Testis (tissue), 3 donors: ENCODE results near the gene PSTK. TPM values are rescaled to one million over a fixed set of nuclear protein-coding genes. Genes with fewer than 3 reads are reported as not detected.

Experiments used
- DNase-seq: peaks from one replicate; pipeline ENCODE4 v3.0.0-alpha.2; 2019
- H3K27ac ChIP-seq, 2 donors: fragments of 200-600 bp; sonication (generic); one replicate each; pipeline ENCODE4 v1.5.1; 2019
- H3K27me3 ChIP-seq: fragments of 200-600 bp; sonication (generic); one replicate; pipeline ENCODE4 v1.5.1; 2019
- H3K36me3 ChIP-seq: fragments of 200-600 bp; sonication (generic); one replicate; pipeline ENCODE4 v1.5.1; 2017; ENCODE audit warnings: low read depth; ENCODE audit errors: missing control alignments
- H3K4me1 ChIP-seq: fragments of 200-600 bp; sonication (generic); one replicate; pipeline ENCODE4 v1.5.1; 2019
- H3K4me3 ChIP-seq, 2 donors: fragments of 200-600 bp; sonication (generic); one replicate each; pipeline ENCODE4 v1.5.1; 2017 to 2019
- H3K9me3 ChIP-seq: fragments of 200-600 bp; sonication (generic); one replicate; pipeline ENCODE4 v1.5.1; 2017
- POLR2A ChIP-seq: fragments of 450-650 bp; IDR thresholded peaks from one replicate; pipeline ENCODE4 v1.6.1; 2017; ENCODE audit warnings: antibody characterized with exemption, mild to moderate bottlenecking, moderate library complexity
- WGBS, 2 donors: methylation state at CpG; one replicate each; pipeline ENCODE4 v1.1.5; 2018; 5-methylcytosine and 5-hydroxymethylcytosine counted together
- intact Hi-C: fragments of 100-400 bp; cut with DNase I; formaldehyde crosslinking; loops from one replicate; pipeline ENCODE4 v1.15.1; 2023; ENCODE audit warnings: low total_unique reads
- polyA plus RNA-seq: library from polyadenylated mRNA; stranded (reverse); fragments of 350-450 nt; fragmentation: Illumina TruSeq; extraction: RNeasy Lipid Tissue Mini Kit (QIAGEN cat#74804); gene quantifications from one replicate; pipeline ENCODE4 v1.2.3, GENCODE V29; 2014; ENCODE audit warnings: low read depth, low replicate concordance; ENCODE audit not compliant: insufficient read depth
- total RNA-seq, 2 donors: library from RNA; depleted of rRNA; stranded (reverse); fragments of >200 nt; gene quantifications; one replicate each; pipeline ENCODE4 v1.2.3, GENCODE V29; 2016
- TF ChIP-seq, protein P1 (sequence below), 3 experiments: fragments of 450-650 bp in 2 of 3; fragments of 200-600 bp in 1 of 3; sonication (generic) in 1 of 3; IDR thresholded peaks; one replicate each; pipeline ENCODE4 v1.5.1; 2016 to 2019; ENCODE audit warnings: antibody characterized with exemption in 3 of 3, mild to moderate bottlenecking in 2 of 3, moderate library complexity in 1 of 3

The PSTK gene
- total and polyA plus RNA-seq, 3 donors from 2014 or later = 12.1 to 19.1 (median 15.7) TPM

DNA sequence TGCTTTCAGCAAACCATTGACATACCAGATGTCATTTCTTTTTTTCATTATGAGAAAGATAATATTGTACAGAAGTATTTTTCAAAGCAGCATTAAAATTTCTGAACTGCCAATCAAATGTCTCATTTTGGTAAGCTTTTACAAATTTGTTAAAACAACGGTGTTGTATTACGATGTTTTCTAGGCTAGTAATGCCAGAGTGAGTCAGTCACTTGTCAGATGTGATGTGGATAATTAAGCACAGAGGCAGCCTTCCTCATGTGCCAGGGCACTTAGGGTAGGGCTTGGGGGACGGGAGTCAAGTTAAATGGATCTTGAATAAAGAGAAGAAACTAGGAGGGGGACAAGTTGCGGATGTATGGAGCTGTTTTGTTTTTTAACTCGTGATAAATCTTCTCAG lies 10.1 kb downstream of the PSTK start:
- H3K4me1 ChIP-seq = peaks cover 4% of the 10 kb centered on the region
- intact Hi-C loops = no loop called here
- TF ChIP-seq, protein P1, sequence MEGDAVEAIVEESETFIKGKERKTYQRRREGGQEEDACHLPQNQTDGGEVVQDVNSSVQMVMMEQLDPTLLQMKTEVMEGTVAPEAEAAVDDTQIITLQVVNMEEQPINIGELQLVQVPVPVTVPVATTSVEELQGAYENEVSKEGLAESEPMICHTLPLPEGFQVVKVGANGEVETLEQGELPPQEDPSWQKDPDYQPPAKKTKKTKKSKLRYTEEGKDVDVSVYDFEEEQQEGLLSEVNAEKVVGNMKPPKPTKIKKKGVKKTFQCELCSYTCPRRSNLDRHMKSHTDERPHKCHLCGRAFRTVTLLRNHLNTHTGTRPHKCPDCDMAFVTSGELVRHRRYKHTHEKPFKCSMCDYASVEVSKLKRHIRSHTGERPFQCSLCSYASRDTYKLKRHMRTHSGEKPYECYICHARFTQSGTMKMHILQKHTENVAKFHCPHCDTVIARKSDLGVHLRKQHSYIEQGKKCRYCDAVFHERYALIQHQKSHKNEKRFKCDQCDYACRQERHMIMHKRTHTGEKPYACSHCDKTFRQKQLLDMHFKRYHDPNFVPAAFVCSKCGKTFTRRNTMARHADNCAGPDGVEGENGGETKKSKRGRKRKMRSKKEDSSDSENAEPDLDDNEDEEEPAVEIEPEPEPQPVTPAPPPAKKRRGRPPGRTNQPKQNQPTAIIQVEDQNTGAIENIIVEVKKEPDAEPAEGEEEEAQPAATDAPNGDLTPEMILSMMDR (IDR thresholded peaks at IDR 0.05) = no peak
- no peak for TF ChIP-seq POLR2A
- no peaks in the 10 kb centered on the region for H3K27me3 ChIP-seq
- no peak for DNase-seq
- no peak overlapping the region for H3K4me3 ChIP-seq
- H3K27ac ChIP-seq = no peak overlapping the region
- no peaks in the 10 kb centered on the region for H3K9me3 ChIP-seq
- WGBS, 2 donors = 69 to 70% methylated on average over 5 of the region's 5 CpGs
- no peaks in the 10 kb centered on the region for H3K36me3 ChIP-seq

- TF ChIP-seq, protein P1 (IDR thresholded peaks at IDR 0.05) = no peak
- no peak for TF ChIP-seq POLR2A
- Histone ChIP-seq H3K27me3 (no peaks in the 10 kb centered on the region), H3K36me3 (no peaks in the 10 kb centered on the region), H3K4me1 (peaks cover 4% of the 10 kb centered on the region), H3K4me3 (no peak overlapping the region), H3K9me3 (no peaks in the 10 kb centered on the region), H3K27ac (peak overlapping the region; percentile 31 to 70)
- 60 to 61% methylated on average over 1 of the region's 1 CpG for whole genome bisulfite sequencing, 2 donors
- intact Hi-C loops = no loop called here
- DNase-seq = no peak
These were observed 11.9 kb downstream of the PSTK start for GRCh38 chr10:122992031-122992585.

DNA sequence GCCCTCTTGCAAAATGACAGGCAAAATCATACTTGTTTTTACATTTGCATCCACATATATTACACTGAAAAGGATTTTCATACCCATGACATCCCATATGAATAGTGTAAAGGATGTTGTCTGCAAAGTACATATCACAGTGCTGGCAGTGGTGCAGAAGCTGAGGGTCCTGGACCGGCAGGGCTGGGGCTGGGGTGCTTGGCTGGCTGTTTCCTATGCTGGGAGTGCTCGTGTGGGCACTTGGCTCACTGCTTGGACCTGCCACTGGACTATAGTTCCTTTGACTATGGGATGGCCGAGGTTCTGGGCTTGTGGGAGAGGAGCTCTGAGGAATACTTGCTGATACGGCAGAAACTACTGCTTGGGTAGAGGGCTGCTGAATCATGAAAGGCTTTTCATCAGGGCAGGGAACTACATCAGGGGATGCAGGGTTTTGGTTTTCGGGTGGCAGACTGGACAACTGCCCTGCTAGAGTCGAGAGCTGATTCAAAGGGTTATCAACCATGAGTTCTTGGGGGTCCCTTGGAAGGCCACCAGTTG lies 13.7 kb downstream of the PSTK start:
- H3K27me3 ChIP-seq = no peaks in the 10 kb centered on the region
- H3K36me3 ChIP-seq = no peaks in the 10 kb centered on the region
- H3K27ac ChIP-seq = no peak overlapping the region
- no peak for TF ChIP-seq POLR2A
- TF ChIP-seq, protein P1 (IDR thresholded peaks at IDR 0.05) = no peak
- H3K4me3 ChIP-seq = no peak overlapping the region
- 82 to 91% methylated on average over 6 of the region's 6 CpGs for WGBS, 2 donors
- DNase-seq = no peak
- H3K4me1 ChIP-seq = peaks cover 4% of the 10 kb centered on the region
- H3K9me3 ChIP-seq = no peaks in the 10 kb centered on the region
- intact Hi-C loops = no loop called here

- no peaks in the 10 kb centered on the region for H3K9me3 ChIP-seq
- WGBS, 2 donors = 89 to 93% methylated on average over 4 of the region's 4 CpGs
- no peak for TF ChIP-seq POLR2A
- TF ChIP-seq, protein P1 (IDR thresholded peaks at IDR 0.05) = no peak
- intact Hi-C loops = no loop called here
- H3K27ac ChIP-seq = no peak overlapping the region
- H3K4me3 ChIP-seq = no peak overlapping the region
- no peak for DNase-seq
- peaks cover 4% of the 10 kb centered on the region for H3K4me1 ChIP-seq
- H3K36me3 ChIP-seq = no peaks in the 10 kb centered on the region
- H3K27me3 ChIP-seq = no peaks in the 10 kb centered on the region
These were observed 15.7 kb downstream of the PSTK start for GRCh38 chr10:122995936-122996335.

DNA sequence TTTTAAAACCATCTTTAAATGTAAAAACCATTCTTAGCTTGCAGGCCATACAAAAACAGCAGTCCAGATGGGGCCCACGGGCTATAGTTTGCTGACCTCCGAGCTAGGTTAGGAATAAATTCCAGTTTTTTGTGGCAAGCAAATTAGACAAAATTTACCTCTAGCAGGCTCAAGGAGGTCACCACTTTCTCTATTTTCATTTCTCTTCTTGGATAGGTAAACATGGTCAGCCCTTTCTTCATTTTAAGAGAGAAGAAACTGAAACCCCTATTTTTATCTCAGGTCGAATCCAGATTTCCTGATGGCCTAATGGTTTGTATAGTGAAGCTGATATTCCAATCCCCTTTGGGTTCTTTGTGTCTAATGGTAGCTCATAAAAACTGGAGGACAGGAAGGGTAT lies 17.7 kb downstream of the PSTK start:
- intact Hi-C loops = no loop called here
- Histone ChIP-seq H3K27ac (peak overlapping the region in 1 of 2 donors; percentile 4), H3K4me1 (peaks cover 1% of the 10 kb centered on the region), H3K27me3 (no peaks in the 10 kb centered on the region), H3K36me3 (no peaks in the 10 kb centered on the region), H3K4me3 (no peak overlapping the region), H3K9me3 (no peaks in the 10 kb centered on the region)
- 88 to 92% methylated on average over 3 of the region's 3 CpGs for WGBS, 2 donors
- TF ChIP-seq, protein P1 (IDR thresholded peaks at IDR 0.05) = no peak
- no peak for TF ChIP-seq POLR2A
- DNase-seq = no peak
